ENCODE data around the gene IL1RN.

DNA sequence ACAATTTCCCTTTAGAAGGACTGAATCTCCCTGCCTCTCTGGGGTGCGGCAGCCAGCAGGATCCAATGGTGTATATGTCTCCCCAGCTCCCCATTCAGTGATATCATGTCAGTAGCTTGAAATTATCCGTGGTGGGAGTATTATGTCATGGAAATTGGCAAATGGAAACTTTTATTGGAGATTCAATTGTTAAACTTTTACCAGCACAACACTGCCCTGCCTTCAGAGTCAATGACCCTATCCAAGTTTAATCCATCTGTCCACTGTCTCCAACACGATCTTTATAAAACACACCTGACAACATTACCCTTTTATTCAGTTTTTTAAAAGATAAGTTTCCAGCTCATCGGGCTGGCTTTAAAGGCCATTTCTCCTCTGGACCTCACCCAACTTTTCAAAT is 5.0 kb upstream of the IL1RN start:
- TF ChIP-seq, protein P1, sequence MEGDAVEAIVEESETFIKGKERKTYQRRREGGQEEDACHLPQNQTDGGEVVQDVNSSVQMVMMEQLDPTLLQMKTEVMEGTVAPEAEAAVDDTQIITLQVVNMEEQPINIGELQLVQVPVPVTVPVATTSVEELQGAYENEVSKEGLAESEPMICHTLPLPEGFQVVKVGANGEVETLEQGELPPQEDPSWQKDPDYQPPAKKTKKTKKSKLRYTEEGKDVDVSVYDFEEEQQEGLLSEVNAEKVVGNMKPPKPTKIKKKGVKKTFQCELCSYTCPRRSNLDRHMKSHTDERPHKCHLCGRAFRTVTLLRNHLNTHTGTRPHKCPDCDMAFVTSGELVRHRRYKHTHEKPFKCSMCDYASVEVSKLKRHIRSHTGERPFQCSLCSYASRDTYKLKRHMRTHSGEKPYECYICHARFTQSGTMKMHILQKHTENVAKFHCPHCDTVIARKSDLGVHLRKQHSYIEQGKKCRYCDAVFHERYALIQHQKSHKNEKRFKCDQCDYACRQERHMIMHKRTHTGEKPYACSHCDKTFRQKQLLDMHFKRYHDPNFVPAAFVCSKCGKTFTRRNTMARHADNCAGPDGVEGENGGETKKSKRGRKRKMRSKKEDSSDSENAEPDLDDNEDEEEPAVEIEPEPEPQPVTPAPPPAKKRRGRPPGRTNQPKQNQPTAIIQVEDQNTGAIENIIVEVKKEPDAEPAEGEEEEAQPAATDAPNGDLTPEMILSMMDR (conservative IDR thresholded peaks at IDR 0.05), result no peak
- TF ChIP-seq ZFX (IDR thresholded peaks at IDR 0.05), result no peak
